ENCODE measurements around the gene STIP1. TPM values are rescaled to one million over a fixed set of nuclear protein-coding genes. Genes with fewer than 3 reads are reported as not detected.

The STIP1 gene
- total and polyA plus RNA-seq, 4 donors, result 22.6 to 58.1 (median 42.5) TPM

DNA sequence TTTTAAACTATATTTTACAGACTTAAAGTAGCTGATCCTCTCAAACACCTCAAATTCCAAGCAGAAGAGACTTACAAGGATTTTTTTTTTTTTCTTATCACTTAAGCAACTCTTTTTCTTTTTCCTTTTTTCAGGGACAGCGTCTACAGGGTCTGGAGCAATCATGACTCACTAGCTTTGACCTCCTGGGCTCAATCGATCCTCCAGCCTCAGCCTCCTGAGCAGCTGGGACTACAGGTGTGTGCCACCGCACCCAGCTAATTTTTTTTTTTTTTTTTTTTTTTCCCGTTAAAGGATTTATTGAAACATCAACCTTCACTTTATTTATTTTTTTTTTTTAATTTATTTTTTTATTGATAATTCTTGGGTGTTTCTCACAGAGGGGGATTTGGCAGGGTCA, 15.6 kb upstream of the STIP1 start:
- peaks cover 0 to 4% (median 1%) of the 10 kb centered on the region in 4 donors for H3K4me1 ChIP-seq (ENCODE audit: control insufficient read depth in 4 of 4, insufficient read depth in 4 of 4, low read length in 3 of 4)
- WGBS, result 96% methylated on average over 4 of the region's 4 CpGs
- no peak overlapping the region for H3K4me3 ChIP-seq (ENCODE audit: low read depth in 1 of 3, low read length in 3 of 3)
- H3K9ac ChIP-seq (ENCODE audit: low read depth in 1 of 2, low read length in 2 of 2), result no peak overlapping the region
- no peak for DNase-seq (ENCODE audit: low spot score)
- TF ChIP-seq RAD21 (IDR thresholded peaks at IDR 0.05) (no peak), ZBTB33 (IDR thresholded peaks at IDR 0.05) (no peak), JUND (IDR thresholded peaks at IDR 0.05) (no peak), TAF1 (conservative IDR thresholded peaks at IDR 0.05) (no peak)
- TF ChIP-seq, protein P1, sequence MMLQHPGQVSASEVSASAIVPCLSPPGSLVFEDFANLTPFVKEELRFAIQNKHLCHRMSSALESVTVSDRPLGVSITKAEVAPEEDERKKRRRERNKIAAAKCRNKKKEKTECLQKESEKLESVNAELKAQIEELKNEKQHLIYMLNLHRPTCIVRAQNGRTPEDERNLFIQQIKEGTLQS (IDR thresholded peaks at IDR 0.05), result no peak
- H3K9me3 ChIP-seq (ENCODE audit: control insufficient read depth in 4 of 4, low read length in 3 of 4), result no peaks in the 10 kb centered on the region
- no peaks in the 10 kb centered on the region for H3K36me3 ChIP-seq (ENCODE audit: control insufficient read depth in 4 of 4, insufficient read depth in 3 of 4, low read depth in 1 of 4, low read length in 3 of 4)
- H3K27me3 ChIP-seq (ENCODE audit: control insufficient read depth in 4 of 4, insufficient read depth in 4 of 4, low read length in 3 of 4), result no peaks in the 10 kb centered on the region
- H3K27ac ChIP-seq (ENCODE audit: low read depth in 1 of 2, low read length in 2 of 2), result no peak overlapping the region

GRCh38 chr11:64173616-64174355, 12.2 kb upstream of the STIP1 start:
- TF ChIP-seq RXRA (IDR thresholded peaks at IDR 0.05), result no peak
- DNase-seq (ENCODE audit: low spot score), result no peak
- H3K27me3 ChIP-seq (ENCODE audit: control insufficient read depth in 4 of 4, insufficient read depth in 4 of 4, low read length in 3 of 4), result no peaks in the 10 kb centered on the region
- no peak overlapping the region for H3K9ac ChIP-seq (ENCODE audit: low read depth in 1 of 2, low read length in 2 of 2)
- no peak overlapping the region for H3K4me3 ChIP-seq (ENCODE audit: low read depth in 1 of 3, low read length in 3 of 3)
- H3K9me3 ChIP-seq (ENCODE audit: control insufficient read depth in 4 of 4, low read length in 3 of 4), result no peaks in the 10 kb centered on the region
- no peak overlapping the region for H3K27ac ChIP-seq (ENCODE audit: low read depth in 1 of 2, low read length in 2 of 2)
- no peaks in the 10 kb centered on the region for H3K4me1 ChIP-seq (ENCODE audit: control insufficient read depth in 4 of 4, insufficient read depth in 4 of 4, low read length in 3 of 4)
- no peaks in the 10 kb centered on the region for H3K36me3 ChIP-seq (ENCODE audit: control insufficient read depth in 4 of 4, insufficient read depth in 3 of 4, low read depth in 1 of 4, low read length in 3 of 4)
- 93% methylated on average over 4 of the region's 4 CpGs for WGBS

GRCh38 chr11:64176751-64177150, 9.2 kb upstream of the STIP1 start:
- Histone ChIP-seq H3K27ac (ENCODE audit: low read depth in 1 of 2, low read length in 2 of 2) (no peak overlapping the region), H3K9me3 (ENCODE audit: control insufficient read depth in 4 of 4, low read length in 3 of 4) (no peaks in the 10 kb centered on the region), H3K4me3 (ENCODE audit: low read depth in 1 of 3, low read length in 3 of 3) (no peak overlapping the region), H3K9ac (ENCODE audit: low read depth in 1 of 2, low read length in 2 of 2) (no peak overlapping the region), H3K36me3 (ENCODE audit: control insufficient read depth in 4 of 4, insufficient read depth in 3 of 4, low read depth in 1 of 4, low read length in 3 of 4) (no peaks in the 10 kb centered on the region), H3K27me3 (ENCODE audit: control insufficient read depth in 4 of 4, insufficient read depth in 4 of 4, low read length in 3 of 4) (no peaks in the 10 kb centered on the region), H3K4me1 (ENCODE audit: control insufficient read depth in 4 of 4, insufficient read depth in 4 of 4, low read length in 3 of 4) (no peaks in the 10 kb centered on the region)
- 90% methylated on average over 8 of the region's 8 CpGs for WGBS
- TF ChIP-seq, protein P1 (IDR thresholded peaks at IDR 0.05), result no peak
- TF ChIP-seq TAF1 (conservative IDR thresholded peaks at IDR 0.05) (no peak), NR2F2 (IDR thresholded peaks at IDR 0.05) (no peak), RAD21 (IDR thresholded peaks at IDR 0.05) (no peak), EGR1 (IDR thresholded peaks at IDR 0.05; ENCODE audit: low read depth in 2 of 2) (no peak), FOXA2 (IDR thresholded peaks at IDR 0.05) (no peak), FOXA1 (IDR thresholded peaks at IDR 0.05) (no peak), RXRA (IDR thresholded peaks at IDR 0.05) (no peak), ZBTB33 (IDR thresholded peaks at IDR 0.05) (no peak), GABPA (IDR thresholded peaks at IDR 0.05 in 1 of 2, conservative IDR thresholded peaks at IDR 0.05 in 1 of 2) (no peak)
- TF ChIP-seq, protein P2, sequence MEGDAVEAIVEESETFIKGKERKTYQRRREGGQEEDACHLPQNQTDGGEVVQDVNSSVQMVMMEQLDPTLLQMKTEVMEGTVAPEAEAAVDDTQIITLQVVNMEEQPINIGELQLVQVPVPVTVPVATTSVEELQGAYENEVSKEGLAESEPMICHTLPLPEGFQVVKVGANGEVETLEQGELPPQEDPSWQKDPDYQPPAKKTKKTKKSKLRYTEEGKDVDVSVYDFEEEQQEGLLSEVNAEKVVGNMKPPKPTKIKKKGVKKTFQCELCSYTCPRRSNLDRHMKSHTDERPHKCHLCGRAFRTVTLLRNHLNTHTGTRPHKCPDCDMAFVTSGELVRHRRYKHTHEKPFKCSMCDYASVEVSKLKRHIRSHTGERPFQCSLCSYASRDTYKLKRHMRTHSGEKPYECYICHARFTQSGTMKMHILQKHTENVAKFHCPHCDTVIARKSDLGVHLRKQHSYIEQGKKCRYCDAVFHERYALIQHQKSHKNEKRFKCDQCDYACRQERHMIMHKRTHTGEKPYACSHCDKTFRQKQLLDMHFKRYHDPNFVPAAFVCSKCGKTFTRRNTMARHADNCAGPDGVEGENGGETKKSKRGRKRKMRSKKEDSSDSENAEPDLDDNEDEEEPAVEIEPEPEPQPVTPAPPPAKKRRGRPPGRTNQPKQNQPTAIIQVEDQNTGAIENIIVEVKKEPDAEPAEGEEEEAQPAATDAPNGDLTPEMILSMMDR (IDR thresholded peaks at IDR 0.05; ENCODE audit: low read depth, low read length, missing input control), result no peak
- DNase-seq (ENCODE audit: low spot score), result no peak

Measured in liver (tissue), 9 donors.